Measurements from ENCODE around the gene SLC22A4. TPM values are rescaled to one million over a fixed set of nuclear protein-coding genes. Genes with fewer than 3 reads are reported as not detected.

Gene SLC22A4
- total RNA-seq, 3 donors from 2014 or later: 1.3 to 4.5 (median 2.3) TPM

GRCh38 chr5:132344775-132345514 is 50.8 kb downstream of the SLC22A4 start:
- intact Hi-C loops (cut with DNase I; ENCODE audit: low total_unique reads): no loop called here
- no peak for DNase-seq (ENCODE audit: low spot score in 2 of 2)
- Histone ChIP-seq H3K36me3 (no peaks in the 10 kb centered on the region), H3K4me3 (no peak overlapping the region), H3K27ac (no peak overlapping the region), H3K4me1 (no peaks in the 10 kb centered on the region), H3K9me3 (no peaks in the 10 kb centered on the region), H3K27me3 (no peaks in the 10 kb centered on the region)
- TF ChIP-seq POLR2AphosphoS5 (IDR thresholded peaks at IDR 0.05) (no peak), POLR2A (IDR thresholded peaks at IDR 0.05) (no peak), CTCF (IDR thresholded peaks at IDR 0.05) (no peak)

DNA sequence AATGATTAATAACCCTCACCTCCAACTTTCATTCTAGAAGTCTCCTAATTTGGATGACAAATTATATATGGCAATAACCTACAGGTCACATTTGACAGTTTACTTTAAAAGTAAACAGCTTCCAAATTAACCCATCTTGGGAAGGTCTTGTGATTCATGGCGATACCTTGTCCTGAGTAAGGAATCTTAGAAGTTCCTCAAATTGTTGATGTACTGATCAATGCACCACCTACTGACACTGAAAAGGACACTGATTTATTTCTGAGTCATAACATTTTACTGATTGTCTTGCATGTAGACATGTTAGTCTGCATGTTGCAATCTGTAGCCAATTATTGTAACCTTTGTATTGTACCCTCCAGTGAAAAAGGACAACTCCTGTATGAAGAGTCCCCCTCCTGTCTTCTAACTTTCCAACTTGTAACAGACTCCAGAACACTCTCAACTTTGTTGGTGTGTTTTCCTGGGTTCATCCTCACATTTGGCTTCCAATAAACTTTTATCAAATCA is 59.3 kb downstream of the SLC22A4 start:
- Histone ChIP-seq H3K27me3 (no peaks in the 10 kb centered on the region), H3K4me3 (no peak overlapping the region), H3K9me3 (no peaks in the 10 kb centered on the region), H3K36me3 (no peaks in the 10 kb centered on the region), H3K27ac (no peak overlapping the region), H3K4me1 (no peaks in the 10 kb centered on the region)
- DNase-seq (ENCODE audit: low spot score in 2 of 2): no peak
- intact Hi-C loops (cut with DNase I; ENCODE audit: low total_unique reads): no loop called here
- TF ChIP-seq POLR2A (IDR thresholded peaks at IDR 0.05) (no peak), POLR2AphosphoS5 (IDR thresholded peaks at IDR 0.05) (no peak), CTCF (IDR thresholded peaks at IDR 0.05) (no peak)

GRCh38 chr5:132354381-132355139 is 60.4 kb downstream of the SLC22A4 start:
- H3K36me3 ChIP-seq: no peaks in the 10 kb centered on the region
- no peak overlapping the region for H3K27ac ChIP-seq
- no peak overlapping the region for H3K4me3 ChIP-seq
- TF ChIP-seq POLR2AphosphoS5 (IDR thresholded peaks at IDR 0.05) (no peak), POLR2A (IDR thresholded peaks at IDR 0.05) (no peak), CTCF (IDR thresholded peaks at IDR 0.05) (no peak)
- no peaks in the 10 kb centered on the region for H3K27me3 ChIP-seq
- intact Hi-C loops (cut with DNase I; ENCODE audit: low total_unique reads): no loop called here
- no peaks in the 10 kb centered on the region for H3K9me3 ChIP-seq
- H3K4me1 ChIP-seq: no peaks in the 10 kb centered on the region
- DNase-seq (ENCODE audit: low spot score in 2 of 2): no peak

DNA sequence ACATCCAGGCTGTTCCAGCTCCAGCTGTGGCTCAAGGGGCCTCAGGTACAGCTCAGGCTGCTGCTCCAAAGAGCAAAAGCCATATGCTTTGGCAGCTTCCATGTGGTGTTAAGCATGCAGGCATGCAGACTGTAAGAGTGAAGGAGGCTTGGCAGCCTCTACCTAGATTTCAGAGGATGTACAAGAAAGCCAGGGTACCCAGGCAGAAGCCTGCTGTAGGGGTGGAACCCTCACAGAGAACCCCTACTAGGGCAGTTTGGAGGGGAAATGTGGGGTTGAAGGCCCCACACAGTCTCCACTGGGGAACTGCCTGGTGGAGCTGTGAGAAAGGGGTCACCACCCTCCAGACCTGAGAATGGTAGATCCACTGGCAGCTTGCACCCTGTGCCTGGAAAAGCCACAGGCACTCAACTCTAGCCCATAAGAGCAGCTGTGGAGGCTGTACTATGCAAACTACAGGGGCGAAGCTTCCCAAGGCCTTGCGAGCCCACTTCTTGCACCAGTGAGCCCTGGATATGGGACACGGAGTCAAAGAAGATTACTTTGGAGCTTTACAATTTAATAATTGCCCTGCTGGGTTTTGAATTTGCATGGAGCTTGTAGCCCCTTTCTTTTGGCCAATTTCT is 61.1 kb downstream of the SLC22A4 start:
- TF ChIP-seq POLR2A (IDR thresholded peaks at IDR 0.05) (no peak), CTCF (IDR thresholded peaks at IDR 0.05) (no peak), POLR2AphosphoS5 (IDR thresholded peaks at IDR 0.05) (no peak)
- Histone ChIP-seq H3K4me1 (no peaks in the 10 kb centered on the region), H3K27ac (no peak overlapping the region), H3K27me3 (no peaks in the 10 kb centered on the region), H3K4me3 (no peak overlapping the region), H3K36me3 (no peaks in the 10 kb centered on the region), H3K9me3 (no peaks in the 10 kb centered on the region)
- DNase-seq (ENCODE audit: low spot score in 2 of 2): no peak
- intact Hi-C loops (cut with DNase I; ENCODE audit: low total_unique reads): no loop called here
